ENCODE measurements around the gene DCDC1.
"Not testable (repeated sequence)": the region's sequence is repeated elsewhere in the genome, so short reads cannot be mapped to it uniquely, and the experiment has no call there.

The DCDC1 gene

GRCh38 chr11:31337806-31338205, 31.7 kb downstream of the DCDC1 start:
- in situ Hi-C loops (cut with HindIII; ENCODE audit: low sequenced_read_pairs), result no loop called here

GRCh38 chr11:31328697-31329096, 40.8 kb downstream of the DCDC1 start:
- in situ Hi-C loops (cut with HindIII; ENCODE audit: low sequenced_read_pairs), result no loop called here

DNA sequence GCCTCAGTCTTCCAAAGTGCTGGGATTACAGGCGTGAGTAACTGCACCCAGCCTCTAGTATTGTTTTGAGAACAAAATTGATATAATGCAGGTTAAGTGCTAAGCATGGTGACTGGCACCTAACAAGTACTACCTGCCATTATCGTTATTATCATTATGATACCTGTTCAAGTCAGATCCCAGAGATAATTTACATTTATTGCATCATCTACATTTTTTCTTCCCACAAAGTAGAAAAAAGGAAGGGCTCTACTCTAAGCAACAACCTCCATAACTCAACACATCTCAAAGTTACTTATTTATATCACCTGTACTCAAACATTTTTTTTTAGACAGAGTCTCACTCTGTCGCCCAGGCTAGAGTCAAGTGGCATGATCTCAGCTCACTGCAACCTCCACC, 42.1 kb downstream of the DCDC1 start:
- in situ Hi-C loops (cut with HindIII; ENCODE audit: low sequenced_read_pairs), result no loop called here

DNA sequence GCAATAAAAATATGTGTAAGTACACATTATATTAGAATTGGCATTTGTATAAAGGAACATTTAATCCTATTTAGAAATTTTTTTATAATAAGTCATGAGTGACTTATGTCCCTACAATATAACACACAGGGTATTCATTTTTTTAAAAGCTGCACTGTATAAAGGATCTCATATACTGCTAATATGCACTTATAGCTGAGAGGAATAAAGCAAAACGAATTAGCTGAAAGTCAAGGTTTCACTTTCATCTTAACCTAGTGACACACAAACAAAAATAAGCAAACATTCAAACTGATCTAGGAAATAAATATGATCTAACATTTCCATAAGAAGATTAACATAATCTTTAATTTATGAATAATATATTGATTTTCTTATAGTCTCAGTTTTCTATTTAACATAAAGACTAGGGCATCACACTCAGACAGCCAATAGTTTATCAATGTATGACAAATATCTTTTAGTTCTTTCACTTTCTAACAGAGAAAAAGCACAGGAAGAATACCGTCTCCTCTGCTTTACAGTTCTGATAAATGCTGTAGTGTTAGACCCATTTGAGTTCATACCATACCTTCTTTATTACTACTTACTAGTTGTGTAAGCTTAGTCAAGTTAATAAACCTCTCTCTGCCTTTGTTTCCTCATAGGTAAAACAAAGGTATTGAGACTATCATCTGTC, 42.9 kb downstream of the DCDC1 start:
- in situ Hi-C loops (cut with HindIII; ENCODE audit: low sequenced_read_pairs), result no loop called here

DNA sequence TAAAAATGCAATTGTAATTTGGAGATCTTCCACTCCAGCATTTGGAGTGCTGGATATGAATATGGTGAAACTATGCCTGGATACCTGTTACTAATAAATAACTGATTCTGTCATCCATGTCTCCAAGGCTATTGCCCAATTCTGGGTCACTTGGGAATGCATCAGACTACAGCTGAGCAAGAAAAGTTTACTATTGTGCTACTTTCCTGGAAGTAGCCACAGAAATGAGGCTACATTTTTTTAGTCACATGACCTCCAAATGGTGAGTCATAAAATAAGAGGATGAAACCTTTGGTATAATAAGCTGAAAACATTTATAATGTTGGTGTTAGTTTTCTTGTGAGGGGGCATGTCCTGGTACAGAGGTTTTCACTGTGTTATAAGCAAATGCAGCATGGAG, 44.4 kb downstream of the DCDC1 start:
- in situ Hi-C loops (cut with HindIII; ENCODE audit: low sequenced_read_pairs), result no loop called here

GRCh38 chr11:31323145-31323544, 46.4 kb downstream of the DCDC1 start:
- in situ Hi-C loops (cut with HindIII; ENCODE audit: low sequenced_read_pairs), result no loop called here

DNA sequence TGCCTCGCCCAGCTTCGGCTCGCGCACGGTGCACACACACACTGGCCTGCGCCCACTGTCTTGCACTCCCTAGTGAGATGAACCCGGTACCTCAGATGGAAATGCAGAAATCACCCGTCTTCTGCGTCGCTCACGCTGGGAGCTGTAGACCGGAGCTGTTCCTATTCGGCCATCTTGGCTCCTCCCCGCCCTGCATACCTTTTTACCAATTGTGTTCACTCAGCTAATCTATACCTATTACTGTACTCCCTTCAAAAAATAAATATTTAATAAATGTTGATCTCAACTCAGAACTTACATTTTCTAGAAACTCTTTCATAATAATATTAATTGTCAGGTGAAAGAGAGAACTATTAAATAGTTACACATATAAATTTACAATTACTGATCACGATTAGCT, 48.0 kb downstream of the DCDC1 start:
- in situ Hi-C loops (cut with HindIII; ENCODE audit: low sequenced_read_pairs), result not testable (repeated sequence)

GRCh38 chr11:31303644-31304180, 65.8 kb downstream of the DCDC1 start:
- in situ Hi-C loops (cut with HindIII; ENCODE audit: low sequenced_read_pairs), result no loop called here

DNA sequence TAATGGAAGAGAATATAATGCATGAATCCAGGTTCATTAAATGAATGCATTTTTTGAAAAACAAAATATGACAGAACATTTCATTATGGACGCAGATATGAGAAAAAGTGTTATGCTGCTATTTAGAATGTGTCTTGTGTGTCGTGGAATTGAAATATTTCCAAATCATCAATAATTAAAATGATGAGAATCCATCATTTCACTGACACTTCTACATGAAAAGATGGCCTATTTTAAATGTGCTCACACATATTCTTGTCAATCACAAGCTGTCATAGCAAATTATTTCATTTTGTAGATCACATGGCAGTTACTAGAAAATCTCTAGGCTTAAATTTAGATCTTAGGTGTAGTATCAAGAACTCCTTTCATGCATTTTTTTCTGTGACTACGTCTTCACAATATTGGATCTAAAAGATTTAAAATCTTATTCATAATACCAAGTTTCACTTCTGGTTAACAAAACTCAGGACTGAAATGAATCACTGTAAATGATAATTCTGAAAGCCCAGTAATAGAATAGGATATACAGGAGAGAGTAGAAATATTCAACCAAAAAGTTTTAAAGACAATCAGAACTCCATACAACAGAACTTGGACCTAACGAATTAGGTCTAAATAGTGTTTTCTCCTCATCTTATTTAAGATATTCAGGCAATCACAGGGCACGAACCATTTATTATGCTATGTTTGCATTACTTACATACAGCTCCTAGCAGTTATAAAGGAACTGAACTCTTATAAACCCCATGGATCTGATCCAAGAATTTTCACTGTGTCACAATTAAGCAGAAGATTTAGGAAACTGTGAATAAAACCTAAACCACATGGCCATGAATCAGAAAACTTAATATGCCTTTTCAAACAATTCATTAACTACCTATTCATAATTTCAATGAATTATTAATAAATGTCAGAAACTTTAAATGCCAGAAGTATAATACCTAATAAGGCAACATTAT, 67.7 kb downstream of the DCDC1 start:
- in situ Hi-C loops (cut with HindIII; ENCODE audit: low sequenced_read_pairs), result no loop called here

- in situ Hi-C loops (cut with HindIII; ENCODE audit: low sequenced_read_pairs), result no loop called here
Measured at GRCh38 chr11:31295308-31295707, 74.2 kb downstream of the DCDC1 start.

- in situ Hi-C loops (cut with HindIII; ENCODE audit: low sequenced_read_pairs), result not testable (repeated sequence)
Measured at GRCh38 chr11:31273527-31273926, 96.0 kb downstream of the DCDC1 start.

GRCh38 chr11:31267720-31268119, 101.8 kb downstream of the DCDC1 start:
- in situ Hi-C loops (cut with HindIII; ENCODE audit: low sequenced_read_pairs), result no loop called here

DNA sequence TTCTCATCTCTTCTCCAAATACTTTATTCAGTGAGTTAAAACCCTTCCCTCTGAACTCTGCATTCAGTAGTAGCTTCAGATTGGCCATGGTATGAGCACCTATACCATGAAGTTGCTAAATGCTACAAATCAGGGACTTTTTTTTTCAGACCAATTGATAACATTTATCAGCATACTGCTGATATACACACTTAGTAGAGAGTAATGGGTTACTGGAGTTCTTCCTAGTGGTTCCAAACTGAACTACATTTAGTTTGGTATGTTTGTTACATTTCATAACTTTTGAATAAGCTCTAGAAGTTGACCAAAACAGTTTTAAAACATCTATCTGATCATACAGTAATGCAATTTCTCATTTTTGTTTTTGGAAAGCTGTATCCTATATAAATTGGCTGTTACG, 104.7 kb downstream of the DCDC1 start:
- in situ Hi-C loops (cut with HindIII; ENCODE audit: low sequenced_read_pairs), result no loop called here

DNA sequence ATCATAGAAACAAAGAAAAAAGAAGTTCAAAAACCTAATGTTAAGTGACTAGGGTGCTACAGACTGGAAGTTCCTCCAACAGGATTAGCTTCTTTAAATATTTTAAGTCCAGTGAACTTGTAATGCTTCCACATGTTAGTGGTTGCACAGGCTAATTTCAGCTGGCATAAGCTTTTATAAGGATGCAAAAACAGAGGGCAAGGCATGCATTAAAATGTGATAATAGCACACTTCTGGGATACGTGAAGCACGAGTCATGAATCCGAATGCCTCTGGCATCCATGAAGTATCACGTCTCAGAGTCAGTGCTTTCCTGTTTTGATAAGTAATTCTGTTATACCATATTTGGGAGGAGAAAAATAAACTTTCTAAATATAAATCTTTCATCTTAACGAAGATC, 106.8 kb downstream of the DCDC1 start:
- in situ Hi-C loops (cut with HindIII; ENCODE audit: low sequenced_read_pairs), result no loop called here

DNA sequence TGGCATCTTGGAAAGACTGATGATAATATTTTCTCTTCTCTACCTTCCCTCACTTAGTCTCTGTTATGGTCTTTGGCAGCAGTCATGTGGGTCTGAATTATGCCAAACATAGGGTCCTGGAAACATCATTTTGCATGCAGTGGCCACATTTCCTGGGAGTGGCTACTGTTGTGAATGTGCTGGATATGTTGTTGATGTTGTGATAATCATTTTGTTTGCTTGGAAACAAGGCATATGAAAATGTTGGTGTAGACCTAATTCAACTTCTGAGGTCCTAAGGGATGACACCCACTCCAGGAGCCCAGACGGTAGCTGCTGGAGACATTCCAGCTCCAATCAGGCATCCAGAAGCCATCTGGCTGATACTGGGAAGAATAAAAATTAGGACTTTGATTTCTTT, 109.7 kb downstream of the DCDC1 start:
- in situ Hi-C loops (cut with HindIII; ENCODE audit: low sequenced_read_pairs), result no loop called here

DNA sequence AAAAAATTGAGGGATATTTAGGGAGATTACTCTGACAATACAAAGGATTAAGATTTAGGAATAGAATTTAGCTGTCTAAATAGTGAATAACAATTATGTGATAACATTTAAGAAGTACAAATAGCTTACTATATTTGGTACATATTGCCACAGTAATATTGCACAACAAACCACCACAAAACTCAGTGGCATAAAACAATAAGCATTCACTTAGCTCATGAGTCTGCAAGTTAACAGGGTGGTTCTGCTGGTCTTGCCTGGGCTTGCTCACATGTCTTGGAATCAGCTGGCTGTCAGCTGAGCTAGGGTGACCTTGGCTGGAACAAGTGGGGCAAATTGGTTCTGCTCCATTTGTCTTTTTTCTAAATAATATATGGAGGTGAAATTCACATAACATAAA, 115.1 kb downstream of the DCDC1 start:
- in situ Hi-C loops (cut with HindIII; ENCODE audit: low sequenced_read_pairs), result no loop called here

GRCh38 chr11:31248768-31249167, 120.8 kb downstream of the DCDC1 start:
- in situ Hi-C loops (cut with HindIII; ENCODE audit: low sequenced_read_pairs), result no loop called here

GRCh38 chr11:31247321-31247720, 122.2 kb downstream of the DCDC1 start:
- in situ Hi-C loops (cut with HindIII; ENCODE audit: low sequenced_read_pairs), result no loop called here

GRCh38 chr11:31246451-31247165, 122.9 kb downstream of the DCDC1 start:
- in situ Hi-C loops (cut with HindIII; ENCODE audit: low sequenced_read_pairs), result no loop called here

DNA sequence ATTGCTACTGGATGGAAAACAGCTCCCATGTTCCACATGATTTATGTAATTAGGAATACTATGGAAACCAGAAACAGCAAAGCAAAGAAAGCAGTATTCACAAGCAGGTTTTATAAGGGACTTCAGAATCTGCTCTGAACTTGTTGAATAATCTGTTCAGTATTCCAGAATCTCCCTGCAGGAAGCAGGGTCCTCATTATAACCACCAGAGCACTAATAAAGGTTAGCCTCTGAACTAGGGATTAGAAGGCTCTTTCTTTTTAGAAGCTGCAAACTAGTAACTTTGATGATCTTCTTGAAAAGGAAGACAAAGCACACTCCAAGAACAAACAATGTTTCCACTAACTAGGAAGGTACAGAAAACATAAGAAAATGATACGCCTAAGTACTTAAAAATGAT, 125.8 kb downstream of the DCDC1 start:
- in situ Hi-C loops (cut with HindIII; ENCODE audit: low sequenced_read_pairs), result no loop called here

DNA sequence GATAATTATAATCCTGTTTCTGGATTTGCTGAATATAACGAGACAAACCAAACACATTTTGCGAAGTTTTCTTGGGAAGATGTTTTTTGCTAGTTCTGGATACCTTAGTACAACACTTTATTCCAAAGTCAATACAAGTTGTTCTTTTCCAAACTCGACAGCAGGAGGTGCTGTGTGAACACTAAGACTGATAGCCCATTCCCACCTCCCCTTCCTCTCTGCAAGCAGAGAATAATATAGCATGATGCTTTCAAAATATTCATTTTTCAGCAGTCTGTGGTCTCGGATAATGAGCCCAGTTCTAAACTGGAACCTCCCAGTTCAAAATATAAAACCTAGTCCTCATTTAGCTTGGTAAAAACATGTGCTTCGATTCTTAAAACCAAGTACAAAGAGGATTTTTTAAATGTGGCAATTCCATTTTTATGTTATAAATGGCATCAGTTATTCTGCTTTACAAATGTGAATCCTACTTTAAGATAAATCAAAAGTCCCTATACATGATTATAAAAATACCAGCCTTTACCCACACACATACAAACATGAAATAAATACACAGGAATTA, 129.1 kb downstream of the DCDC1 start:
- in situ Hi-C loops (cut with HindIII; ENCODE audit: low sequenced_read_pairs), result no loop called here

Measured in endothelial cell of hepatic sinusoid (primary cell).